ENCODE results near the gene ANKUB1. TPM values are rescaled to one million over a fixed set of nuclear protein-coding genes. Genes with fewer than 3 reads are reported as not detected.

ANKUB1 gene
- total and polyA plus RNA-seq, 9 of the 15 experiments (the other 6 are each of a cell fraction or from before 2014, with no cell fraction given), result not detected

GRCh38 chr3:149752051-149752787 is 40.1 kb downstream of the ANKUB1 start, which contains the start of gene COMMD2:
TSS of gene COMMD2 (minus strand) at chr3:149752489. CDS start at chr3:149752444, 45 bp downstream.
- 1% methylated on average over 46 of the region's 52 CpGs for WGBS (ENCODE audit: insufficient coverage, low coverage, missing lambda C conversion rate)
- peaks cover 0 to 4% of the 10 kb centered on the region in 2 experiments; a peak in 2 of 5 replicates for H3K4me1 ChIP-seq (replicated peaks in 1 of 2; ENCODE audit: control insufficient read depth in 2 of 2, insufficient read depth in 2 of 2, low read length in 2 of 2)
- TSS peak; percentile 73 for BruUV-seq (replicated peaks)
- in situ Hi-C loops (cut with MboI), result no loop called here
- POLR2A ChIA-PET, result interaction anchor here (0.6 to 1.1 kb wide), 3 partner anchors 15 to 184 kb away, joined by 3 read pairs; no protein-coding TSS in a partner anchor
- H3K4me3 ChIP-seq, result peak within 1 kb of the TSS; percentile 71
- H4K20me1 ChIP-seq (replicated peaks; ENCODE audit: control insufficient read depth, insufficient read depth, low read length), result no peaks in the 10 kb centered on the region
- H2AFZ ChIP-seq (ENCODE audit: low read depth, low read length), result peak within 1 kb of the TSS; percentile 98
- H3K9me3 ChIP-seq (replicated peaks; ENCODE audit: control insufficient read depth, insufficient read depth, low read depth, low read length), result no peaks in the 10 kb centered on the region
- H3K9ac ChIP-seq (ENCODE audit: insufficient read depth in 1 of 2, low read depth in 2 of 2, low read length in 2 of 2), result peak within 1 kb of the TSS; percentile 80 to 92
- intact Hi-C loops (cut with micrococcal nuclease), result no loop called here
- CTCF ChIA-PET (ENCODE audit: low intra/inter-chr PET ratio), result interaction anchor here (0.6 kb wide), 1 partner anchor 479 kb away, joined by 3 read pairs; no protein-coding TSS in a partner anchor
- ATAC-seq, result peak; percentile 100
- peak; percentile 91 for FAIRE-seq
- H3K27ac ChIP-seq (ENCODE audit: extremely low read depth, low read depth, low read length), result peak within 1 kb of the TSS; percentile 46; the same call in 2 of the 3 replicates
- H3K9me1 ChIP-seq (ENCODE audit: control insufficient read depth, insufficient read depth, low read length), result no peaks in the 10 kb centered on the region
- H3K36me3 ChIP-seq (ENCODE audit: control insufficient read depth, insufficient read depth, low read length), result peaks cover 32% of the 10 kb centered on the region; the same call in 1 of the 3 replicates
- H3K27me3 ChIP-seq (ENCODE audit: control insufficient read depth in 2 of 2, insufficient read depth in 2 of 2, low read length in 2 of 2), result no peaks in the 10 kb centered on the region
- H3K4me2 ChIP-seq (ENCODE audit: insufficient read depth, low read length), result peak within 1 kb of the TSS; percentile 91
- DNase-seq (ENCODE audit: extremely low read depth in 1 of 4, low spot score in 3 of 4), result peak; percentile 74 to 92 (median 76)
- H3K79me2 ChIP-seq (ENCODE audit: control insufficient read depth, insufficient read depth, low read length), result peaks cover 15% of the 10 kb centered on the region
- TF ChIP-seq FOXA3 (CRISPR knock-in tag; conservative IDR thresholded peaks at IDR 0.05 in 1 of 2, IDR thresholded peaks at IDR 0.05 in 1 of 2) (0 out of 4 replicates have a peak, but pooled peaks of 1 of the 2 experiments have one; percentile 39), GMEB1 (CRISPR knock-in tag; IDR thresholded peaks at IDR 0.05) (peak; percentile 82), DMBX1 (CRISPR knock-in tag; IDR thresholded peaks at IDR 0.05; ENCODE audit: borderline replicate concordance) (peak; percentile 51; the same call in 1 of the 2 replicates), NFE2L1 (tag; IDR thresholded peaks at IDR 0.05; ENCODE audit: borderline replicate concordance, low read depth) (no peak), ZNF232 (CRISPR knock-in tag; IDR thresholded peaks at IDR 0.05) (0 out of 2 replicates have a peak, but pooled peaks have one; percentile 24), PHF8 (IDR thresholded peaks at IDR 0.05; ENCODE audit: borderline replicate concordance, low read length) (peak; percentile 95), DIDO1 (tag; IDR thresholded peaks at IDR 0.05; ENCODE audit: low read depth) (peak; percentile 97), ARHGAP35 (IDR thresholded peaks at IDR 0.05; ENCODE audit: partially characterized antibody) (no peak), CBFB (CRISPR knock-in tag; IDR thresholded peaks at IDR 0.05) (0 out of 2 replicates have a peak, but pooled peaks have one; percentile 87), SP1 (CRISPR knock-in tag; IDR thresholded peaks at IDR 0.05) (peak; percentile 64)
- TF ChIP-seq, protein P1, sequence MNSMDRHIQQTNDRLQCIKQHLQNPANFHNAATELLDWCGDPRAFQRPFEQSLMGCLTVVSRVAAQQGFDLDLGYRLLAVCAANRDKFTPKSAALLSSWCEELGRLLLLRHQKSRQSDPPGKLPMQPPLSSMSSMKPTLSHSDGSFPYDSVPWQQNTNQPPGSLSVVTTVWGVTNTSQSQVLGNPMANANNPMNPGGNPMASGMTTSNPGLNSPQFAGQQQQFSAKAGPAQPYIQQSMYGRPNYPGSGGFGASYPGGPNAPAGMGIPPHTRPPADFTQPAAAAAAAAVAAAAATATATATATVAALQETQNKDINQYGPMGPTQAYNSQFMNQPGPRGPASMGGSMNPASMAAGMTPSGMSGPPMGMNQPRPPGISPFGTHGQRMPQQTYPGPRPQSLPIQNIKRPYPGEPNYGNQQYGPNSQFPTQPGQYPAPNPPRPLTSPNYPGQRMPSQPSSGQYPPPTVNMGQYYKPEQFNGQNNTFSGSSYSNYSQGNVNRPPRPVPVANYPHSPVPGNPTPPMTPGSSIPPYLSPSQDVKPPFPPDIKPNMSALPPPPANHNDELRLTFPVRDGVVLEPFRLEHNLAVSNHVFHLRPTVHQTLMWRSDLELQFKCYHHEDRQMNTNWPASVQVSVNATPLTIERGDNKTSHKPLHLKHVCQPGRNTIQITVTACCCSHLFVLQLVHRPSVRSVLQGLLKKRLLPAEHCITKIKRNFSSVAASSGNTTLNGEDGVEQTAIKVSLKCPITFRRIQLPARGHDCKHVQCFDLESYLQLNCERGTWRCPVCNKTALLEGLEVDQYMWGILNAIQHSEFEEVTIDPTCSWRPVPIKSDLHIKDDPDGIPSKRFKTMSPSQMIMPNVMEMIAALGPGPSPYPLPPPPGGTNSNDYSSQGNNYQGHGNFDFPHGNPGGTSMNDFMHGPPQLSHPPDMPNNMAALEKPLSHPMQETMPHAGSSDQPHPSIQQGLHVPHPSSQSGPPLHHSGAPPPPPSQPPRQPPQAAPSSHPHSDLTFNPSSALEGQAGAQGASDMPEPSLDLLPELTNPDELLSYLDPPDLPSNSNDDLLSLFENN (IDR thresholded peaks at IDR 0.05; ENCODE audit: low read depth in 2 of 2, low read length in 2 of 2), result 0 out of 4 replicates have a peak, but pooled peaks of 1 of the 2 experiments have one; percentile 64
